GM21528 (cell line): ENCODE results near the gene TMPRSS3.

ENCODE experiments used
- ATAC-seq: cut with Tn5 transposase; IDR thresholded peaks from one replicate; pipeline ENCODE4 v1.9.1; 2021; ENCODE audit warnings: mild to moderate bottlenecking, moderate library complexity; ENCODE audit not compliant: unreplicated experiment, low FRiP score

The TMPRSS3 gene

GRCh38 chr21:42340187-42341050 lies 55.4 kb downstream of the TMPRSS3 start:
- no peak for ATAC-seq

GRCh38 chr21:42338729-42339715 lies 56.8 kb downstream of the TMPRSS3 start:
- no peak for ATAC-seq

DNA sequence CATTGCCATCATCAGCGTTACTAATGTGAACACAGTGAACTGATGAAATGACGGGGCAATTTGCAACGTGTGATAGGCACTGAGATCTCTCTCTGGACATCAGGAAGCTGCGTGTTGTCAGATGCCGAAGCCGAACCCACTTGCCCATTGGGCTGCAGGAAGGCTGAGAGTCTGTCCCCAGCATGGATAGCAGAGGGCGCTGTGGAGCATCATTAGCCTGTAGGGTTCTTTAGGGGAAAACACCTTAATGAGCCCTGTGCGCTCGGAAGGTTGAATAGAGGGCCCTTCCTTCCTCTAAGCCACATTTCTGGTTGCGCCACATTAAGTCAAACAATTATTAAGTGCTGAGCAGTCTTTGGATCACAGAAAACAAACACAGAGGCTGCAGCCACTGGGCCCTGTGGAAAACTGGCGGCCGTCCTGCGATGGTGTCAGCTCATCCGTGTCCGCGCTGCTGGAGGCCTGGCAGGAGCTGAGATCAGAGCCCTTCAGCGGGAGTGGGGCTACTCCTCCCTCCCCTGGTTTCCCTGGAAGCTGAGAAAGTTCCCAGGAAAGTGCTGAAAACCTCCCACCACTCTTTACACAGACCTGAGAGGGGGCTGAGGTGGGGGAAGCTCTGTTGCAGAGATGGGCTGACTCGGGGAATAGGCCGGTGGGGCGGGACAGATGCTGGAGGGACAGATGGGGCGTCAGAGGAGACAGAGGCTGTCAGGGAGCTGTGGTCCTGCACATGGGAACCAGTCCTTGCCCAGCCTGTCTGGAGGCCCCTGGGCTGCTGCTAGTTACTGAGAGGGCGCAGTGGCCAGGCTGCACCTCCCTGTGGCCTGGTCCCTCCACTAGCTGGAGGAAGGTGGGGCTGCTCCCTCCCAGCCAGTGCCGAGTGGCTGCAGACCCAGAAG lies 57.8 kb downstream of the TMPRSS3 start:
- no peak for ATAC-seq

GRCh38 chr21:42337276-42337675 lies 58.6 kb downstream of the TMPRSS3 start:
- ATAC-seq: no peak

DNA sequence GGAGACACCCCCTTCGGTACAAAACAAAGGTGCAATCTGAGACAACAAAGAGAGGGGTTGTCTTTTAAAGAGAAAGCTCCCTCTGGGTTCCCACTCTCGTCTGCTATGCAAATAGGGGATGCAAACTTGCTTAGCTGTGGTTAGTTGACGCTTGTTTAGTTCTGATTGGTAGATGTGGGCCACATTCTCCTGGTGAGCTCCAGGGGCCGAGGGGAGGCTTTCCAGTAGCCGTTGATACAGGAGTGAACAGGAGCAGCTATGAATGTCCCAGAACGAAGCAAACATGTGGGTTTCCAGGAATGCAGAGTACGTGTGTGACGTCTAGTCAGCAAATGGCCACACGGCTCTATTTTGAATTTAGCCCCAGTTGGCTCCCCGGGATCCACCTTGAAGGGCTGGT lies 59.8 kb downstream of the TMPRSS3 start:
- no peak for ATAC-seq

DNA sequence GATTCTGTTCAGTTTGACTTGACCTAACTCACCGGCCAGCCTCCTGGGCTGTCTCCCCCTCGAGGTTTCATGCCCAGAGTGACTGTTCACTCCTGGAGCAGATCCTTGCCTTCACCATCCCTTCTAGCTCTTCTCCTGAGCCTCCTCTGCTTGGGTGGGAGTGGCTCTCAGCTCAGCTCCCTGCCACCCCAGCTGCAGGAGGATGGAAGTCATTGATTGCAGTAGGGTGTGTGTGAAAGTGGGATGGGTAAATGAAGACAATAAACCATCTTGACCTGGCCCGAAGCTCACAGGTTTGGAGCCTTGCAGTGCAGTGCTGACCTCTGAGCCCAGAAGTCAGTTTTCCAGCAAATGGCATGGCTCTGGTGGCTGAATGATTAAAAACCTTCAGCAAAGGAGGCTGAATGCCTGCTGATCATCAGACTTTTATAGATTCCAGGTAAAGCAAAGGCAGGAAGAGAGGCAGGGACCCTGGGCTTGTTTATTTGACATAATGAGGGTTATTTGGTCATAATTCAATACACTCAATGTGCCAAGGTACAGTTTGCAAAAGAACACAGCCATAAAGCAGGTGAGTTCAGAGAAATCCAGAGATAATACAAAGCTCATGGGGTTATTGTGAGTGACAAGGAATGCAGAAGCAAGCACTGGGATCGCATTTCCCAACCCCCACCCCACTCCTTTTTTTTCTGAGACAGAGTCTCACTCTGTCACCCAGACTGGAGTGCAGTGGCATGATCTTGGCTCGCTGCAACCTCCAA lies 63.1 kb downstream of the TMPRSS3 start:
- no peak for ATAC-seq

DNA sequence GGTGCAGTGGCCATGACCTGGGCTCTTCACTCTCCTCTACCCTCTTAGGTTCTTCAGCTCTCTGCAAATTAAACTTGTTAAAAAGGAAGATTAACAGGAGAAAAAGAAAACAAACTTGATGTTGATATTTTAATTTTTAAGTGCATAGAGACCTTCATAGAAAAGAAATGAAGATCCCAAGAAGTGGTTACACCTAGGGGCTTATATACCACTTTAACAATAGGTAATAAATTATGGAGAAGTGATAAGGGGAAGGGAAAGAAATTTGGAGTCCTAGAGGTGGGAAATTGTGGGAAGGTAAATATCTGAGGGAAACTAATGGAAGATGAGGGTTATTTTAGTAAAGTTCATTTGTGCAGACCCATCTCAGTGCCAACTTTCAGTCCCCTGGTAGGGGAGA lies 64.2 kb downstream of the TMPRSS3 start:
- no peak for ATAC-seq

- ATAC-seq: no peak
Measured at GRCh38 chr21:42330380-42331371, 65.2 kb downstream of the TMPRSS3 start.

- ATAC-seq: no peak
Measured at GRCh38 chr21:42324896-42325295, 71.0 kb downstream of the TMPRSS3 start.
